Thymus (tissue), 11 donors: ENCODE data around the gene SRM. TPM values are rescaled to one million over a fixed set of nuclear protein-coding genes. Genes with fewer than 3 reads are reported as not detected.
A peak's percentile ranks its signal among the peaks of the same experiment; 100 is the strongest.
"Not testable (repeated sequence)": the region's sequence is repeated elsewhere in the genome, so short reads cannot be mapped to it uniquely, and the experiment has no call there.

Experiments
- DNase-seq, 9 donors: peaks; one replicate each; pipeline ENCODE4 v3.0.0-alpha.2; 2013; ENCODE audit warnings: low spot score in 9 of 9, low read depth in 6 of 9, missing footprints in 1 of 9
- H3K27ac ChIP-seq, 2 donors: one replicate each; pipeline ENCODE4 v1.5.1; 2013; ENCODE audit warnings: control low read depth in 1 of 2, low read depth in 1 of 2, low read length in 1 of 2, mild to moderate bottlenecking in 1 of 2, moderate library complexity in 1 of 2
- H3K27me3 ChIP-seq, 2 donors: one replicate each; pipeline ENCODE4 v1.5.1; 2013; ENCODE audit warnings: low read length in 1 of 2; ENCODE audit not compliant: control insufficient read depth in 2 of 2, insufficient read depth in 1 of 2
- H3K36me3 ChIP-seq, 2 donors: one replicate each; pipeline ENCODE4 v1.5.1; 2013; ENCODE audit warnings: low read length in 1 of 2, mild to moderate bottlenecking in 1 of 2, moderate library complexity in 1 of 2; ENCODE audit not compliant: control insufficient read depth in 2 of 2, insufficient read depth in 2 of 2
- H3K4me1 ChIP-seq, 2 donors: one replicate each; pipeline ENCODE4 v1.5.1; 2013; ENCODE audit warnings: low read length in 2 of 2; ENCODE audit not compliant: control insufficient read depth in 2 of 2, insufficient read depth in 2 of 2
- H3K4me3 ChIP-seq, 2 donors: one replicate each; pipeline ENCODE4 v1.5.1; 2013; ENCODE audit warnings: low read length in 2 of 2, control low read depth in 1 of 2, mild to moderate bottlenecking in 1 of 2
- H3K9me3 ChIP-seq, 2 donors: one replicate each; pipeline ENCODE4 v1.5.1; 2013; ENCODE audit warnings: low read length in 1 of 2, mild to moderate bottlenecking in 1 of 2; ENCODE audit not compliant: control insufficient read depth in 2 of 2, insufficient read depth in 1 of 2
- WGBS: extraction: QIAGEN DNeasy Blood & Tissue Kit; methylation state at CpG from one replicate; pipeline ENCODE4 v1.1.7; 2013; 5-methylcytosine and 5-hydroxymethylcytosine counted together
- polyA plus RNA-seq: library from polyadenylated mRNA; stranded (reverse); fragments of 200-250 nt; gene quantifications from one replicate; pipeline ENCODE4 v1.2.3, GENCODE V29; 2013
- total RNA-seq: library from RNA; stranded (reverse); fragments of 120-200 nt; gene quantifications from one replicate; pipeline ENCODE4 v1.2.4, GENCODE V29; 2013
- donor health status: healthy.

SRM gene
- total and polyA plus RNA-seq, 2 donors = 13.1 to 62.9 TPM

GRCh38 chr1:11023201-11023600 is 36.6 kb downstream of the SRM start:
- H3K36me3 ChIP-seq = peaks cover 54 to 82% of the 10 kb centered on the region in 2 donors
- no peaks in the 10 kb centered on the region for H3K4me1 ChIP-seq
- DNase-seq = no peak
- no peak overlapping the region for H3K4me3 ChIP-seq
- H3K27ac ChIP-seq = no peak overlapping the region
- H3K27me3 ChIP-seq = no peaks in the 10 kb centered on the region
- no peaks in the 10 kb centered on the region for H3K9me3 ChIP-seq
- WGBS = 97% methylated on average over 14 of the region's 14 CpGs

- DNase-seq = no peak
- WGBS = 94% methylated on average over 7 of the region's 7 CpGs
- no peak overlapping the region for H3K27ac ChIP-seq
- H3K4me3 ChIP-seq = no peak overlapping the region
- H3K4me1 ChIP-seq = no peaks in the 10 kb centered on the region
- no peaks in the 10 kb centered on the region for H3K27me3 ChIP-seq
- peaks cover 59 to 82% of the 10 kb centered on the region in 2 donors for H3K36me3 ChIP-seq
- no peaks in the 10 kb centered on the region for H3K9me3 ChIP-seq
Observed at GRCh38 chr1:11019971-11020370, 39.8 kb downstream of the SRM start.

- DNase-seq, H3K4me3 ChIP-seq, H3K4me1 ChIP-seq, H3K27ac ChIP-seq, H3K9me3 ChIP-seq, H3K27me3 ChIP-seq: not testable (repeated sequence)
- H3K36me3 ChIP-seq = peaks cover 63 to 84% of the 10 kb centered on the region in 2 donors
- WGBS = 96% methylated on average over 8 of the region's 8 CpGs
Observed at GRCh38 chr1:11019358-11019757, 40.5 kb downstream of the SRM start.

- no peaks in the 10 kb centered on the region for H3K9me3 ChIP-seq
- DNase-seq = peak in 1 of 9 donors; percentile 19
- peak overlapping the region; percentile 94 to 96 for H3K4me3 ChIP-seq
- peaks cover 8 to 15% of the 10 kb centered on the region in 2 donors for H3K4me1 ChIP-seq
- peak overlapping the region in 1 of 2 donors; percentile 96 for H3K27ac ChIP-seq
- no peaks in the 10 kb centered on the region for H3K27me3 ChIP-seq
- H3K36me3 ChIP-seq = peaks cover 27 to 38% of the 10 kb centered on the region in 2 donors
- WGBS = 5% methylated on average over 11 of the region's 11 CpGs
Observed at GRCh38 chr1:11013160-11013531, 46.7 kb downstream of the SRM start.

GRCh38 chr1:11012260-11013159 is 47.3 kb downstream of the SRM start, which contains the start of gene TARDBP:
TSS of gene TARDBP (plus strand) at chr1:11012654. CDS start at chr1:11013728, 1,074 bp downstream.
- H3K27me3 ChIP-seq = no peaks in the 10 kb centered on the region
- H3K36me3 ChIP-seq = peaks cover 25 to 34% of the 10 kb centered on the region in 2 donors
- peak; percentile 86 to 95 (median 89) for DNase-seq
- peak within 1 kb of the TSS; percentile 96 to 98 for H3K27ac ChIP-seq
- H3K9me3 ChIP-seq = no peaks in the 10 kb centered on the region
- peaks cover 8 to 15% of the 10 kb centered on the region in 2 donors for H3K4me1 ChIP-seq
- under 1% methylated on average over 94 of the region's 94 CpGs for WGBS
- peak within 1 kb of the TSS; percentile 94 to 96 for H3K4me3 ChIP-seq

Other genes starting within 250 kb of the SRM start
- gene TARDBP, start 47.4 kb downstream of the SRM start, total RNA-seq = 32.5 TPM
- 155 TPM for gene TARDBP, start 47.4 kb downstream of the SRM start, polyA plus RNA-seq
- gene MASP2, start 12.8 kb downstream of the SRM start, total RNA-seq = not detected
- gene MASP2, start 12.8 kb downstream of the SRM start, polyA plus RNA-seq = 0.05 TPM
- gene EXOSC10, start 39.9 kb upstream of the SRM start, total RNA-seq = 44.9 TPM
- 52.2 TPM for gene EXOSC10, start 39.9 kb upstream of the SRM start, polyA plus RNA-seq
- gene ANGPTL7, start 129.3 kb upstream of the SRM start, total RNA-seq = 0.09 TPM
- gene ANGPTL7, start 129.3 kb upstream of the SRM start, polyA plus RNA-seq = 1.5 TPM
- 25.2 TPM for gene MTOR, start 202.5 kb upstream of the SRM start, total RNA-seq
- 31.3 TPM for gene MTOR, start 202.5 kb upstream of the SRM start, polyA plus RNA-seq
- gene UBIAD1, start 213.2 kb upstream of the SRM start, total RNA-seq = 7.3 TPM
- 9.8 TPM for gene UBIAD1, start 213.2 kb upstream of the SRM start, polyA plus RNA-seq